Measurements from ENCODE around the gene PGD. TPM values are rescaled to one million over a fixed set of nuclear protein-coding genes. Genes with fewer than 3 reads are reported as not detected.

Gene PGD
- total and polyA plus RNA-seq, 10 of the 15 experiments (the other 5 are each of a cell fraction or from before 2014, with no cell fraction given), result 108 to 262 (median 171) TPM

DNA sequence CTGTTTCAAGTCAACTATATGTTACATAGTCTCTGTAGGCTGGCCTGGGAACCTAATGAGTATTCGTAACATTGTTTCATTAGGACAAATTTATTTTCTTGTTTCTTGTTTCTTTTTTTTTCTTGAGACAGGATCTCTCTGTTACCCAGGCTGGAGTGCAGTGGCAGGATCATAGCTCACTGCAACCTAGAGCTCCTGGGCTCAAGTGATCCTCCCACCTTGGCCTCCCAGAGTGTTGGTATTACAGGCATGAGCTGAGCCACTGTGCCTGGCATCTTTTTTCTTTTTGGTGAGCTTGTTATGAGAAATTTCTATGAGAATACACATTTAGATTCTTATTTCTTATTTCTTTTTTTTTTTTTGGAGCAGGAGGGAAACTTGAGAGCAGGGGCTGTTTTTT lies 38.2 kb downstream of the PGD start (continued):
- TF ChIP-seq, protein P1, sequence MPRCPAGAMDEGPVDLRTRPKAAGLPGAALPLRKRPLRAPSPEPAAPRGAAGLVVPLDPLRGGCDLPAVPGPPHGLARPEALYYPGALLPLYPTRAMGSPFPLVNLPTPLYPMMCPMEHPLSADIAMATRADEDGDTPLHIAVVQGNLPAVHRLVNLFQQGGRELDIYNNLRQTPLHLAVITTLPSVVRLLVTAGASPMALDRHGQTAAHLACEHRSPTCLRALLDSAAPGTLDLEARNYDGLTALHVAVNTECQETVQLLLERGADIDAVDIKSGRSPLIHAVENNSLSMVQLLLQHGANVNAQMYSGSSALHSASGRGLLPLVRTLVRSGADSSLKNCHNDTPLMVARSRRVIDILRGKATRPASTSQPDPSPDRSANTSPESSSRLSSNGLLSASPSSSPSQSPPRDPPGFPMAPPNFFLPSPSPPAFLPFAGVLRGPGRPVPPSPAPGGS (IDR thresholded peaks at IDR 0.05; ENCODE audit: borderline replicate concordance, insufficient read depth, low read depth, low read length, poor library complexity, severe bottlenecking), result no peak
- TF ChIP-seq RBBP5 (conservative IDR thresholded peaks at IDR 0.05) (no peak), CBX5 (IDR thresholded peaks at IDR 0.05; ENCODE audit: low read depth) (no peak), GATAD2B (conservative IDR thresholded peaks at IDR 0.05; ENCODE audit: low read depth) (no peak), ASH2L (IDR thresholded peaks at IDR 0.05; ENCODE audit: borderline replicate concordance, low read depth) (no peak)

DNA sequence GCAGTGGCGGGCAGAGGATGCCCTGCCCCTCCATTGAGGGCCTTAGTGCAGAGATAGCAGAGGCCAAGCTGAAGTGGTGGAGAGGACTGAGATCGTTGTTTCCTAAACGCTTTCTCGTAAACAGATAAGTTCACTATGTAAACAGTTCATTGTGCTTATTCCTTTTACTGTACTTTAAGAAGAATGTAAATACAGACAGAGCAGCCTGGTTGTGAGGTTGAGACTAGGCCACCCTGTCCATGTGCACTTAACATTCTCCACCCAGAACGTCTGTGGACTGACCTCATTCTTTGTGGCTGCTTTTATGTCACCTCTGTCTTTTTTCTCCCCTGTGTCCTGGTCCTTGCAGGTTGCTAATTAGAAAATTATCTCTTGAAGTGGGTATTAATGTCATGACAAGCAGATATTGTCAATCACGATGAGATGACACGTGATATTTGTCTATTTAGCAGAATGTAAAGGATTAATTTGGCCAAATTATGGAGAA lies 39.9 kb downstream of the PGD start:
- Histone ChIP-seq H3K4me1 (ENCODE audit: control insufficient read depth, insufficient read depth, low read length) (peaks cover 3% of the 10 kb centered on the region; the same call in 1 of the 2 replicates), H3K4me3 (no peak overlapping the region), H4K20me1 (ENCODE audit: control insufficient read depth, insufficient read depth) (no peaks in the 10 kb centered on the region), H3K9ac (ENCODE audit: control insufficient read depth, insufficient read depth, low read length) (no peak overlapping the region), H3K27me3 (replicated peaks in 1 of 2; ENCODE audit: control insufficient read depth in 2 of 2, insufficient read depth in 2 of 2, low read length in 1 of 2) (no peaks in the 10 kb centered on the region), H3K9me3 (replicated peaks; ENCODE audit: control insufficient read depth, insufficient read depth, low read length) (no peaks in the 10 kb centered on the region), H2AFZ (ENCODE audit: control insufficient read depth, low read depth, low read length) (no peak overlapping the region), H3K36me3 (ENCODE audit: control insufficient read depth in 2 of 2, insufficient read depth in 2 of 2, low read length in 1 of 2) (no peaks in the 10 kb centered on the region), H3K79me2 (ENCODE audit: control insufficient read depth, insufficient read depth, low read length) (no peaks in the 10 kb centered on the region), H3K4me2 (ENCODE audit: control insufficient read depth, insufficient read depth) (no peak overlapping the region), H3K27ac (ENCODE audit: control insufficient read depth, insufficient read depth) (no peak overlapping the region)
- POLR2A ChIA-PET, result no interaction called here
- TF ChIP-seq LARP7 (IDR thresholded peaks at IDR 0.05) (no peak), POLR2AphosphoS2 (IDR thresholded peaks at IDR 0.05; ENCODE audit: low read depth, low read length) (no peak), SMAD5 (IDR thresholded peaks at IDR 0.05; ENCODE audit: low read depth) (no peak), TBL1XR1 (IDR thresholded peaks at IDR 0.05; ENCODE audit: low read depth, low read length) (no peak), EP300 (IDR thresholded peaks at IDR 0.05; ENCODE audit: borderline replicate concordance in 1 of 2, control insufficient read depth in 1 of 2, low read depth in 2 of 2, low read length in 2 of 2) (no peak), CBFB (IDR thresholded peaks at IDR 0.05; ENCODE audit: low read depth) (no peak), BHLHE40 (IDR thresholded peaks at IDR 0.05; ENCODE audit: borderline replicate concordance in 1 of 2, low read depth in 2 of 2, low read length in 1 of 2) (no peak), NR2F1 (conservative IDR thresholded peaks at IDR 0.05) (no peak), NBN (IDR thresholded peaks at IDR 0.05) (no peak)
- TF ChIP-seq, protein P2, sequence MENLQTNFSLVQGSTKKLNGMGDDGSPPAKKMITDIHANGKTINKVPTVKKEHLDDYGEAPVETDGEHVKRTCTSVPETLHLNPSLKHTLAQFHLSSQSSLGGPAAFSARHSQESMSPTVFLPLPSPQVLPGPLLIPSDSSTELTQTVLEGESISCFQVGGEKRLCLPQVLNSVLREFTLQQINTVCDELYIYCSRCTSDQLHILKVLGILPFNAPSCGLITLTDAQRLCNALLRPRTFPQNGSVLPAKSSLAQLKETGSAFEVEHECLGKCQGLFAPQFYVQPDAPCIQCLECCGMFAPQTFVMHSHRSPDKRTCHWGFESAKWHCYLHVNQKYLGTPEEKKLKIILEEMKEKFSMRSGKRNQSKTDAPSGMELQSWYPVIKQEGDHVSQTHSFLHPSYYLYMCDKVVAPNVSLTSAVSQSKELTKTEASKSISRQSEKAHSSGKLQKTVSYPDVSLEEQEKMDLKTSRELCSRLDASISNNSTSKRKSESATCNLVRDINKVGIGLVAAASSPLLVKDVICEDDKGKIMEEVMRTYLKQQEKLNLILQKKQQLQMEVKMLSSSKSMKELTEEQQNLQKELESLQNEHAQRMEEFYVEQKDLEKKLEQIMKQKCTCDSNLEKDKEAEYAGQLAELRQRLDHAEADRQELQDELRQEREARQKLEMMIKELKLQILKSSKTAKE (IDR thresholded peaks at IDR 0.05; ENCODE audit: low read depth, poor library complexity, severe bottlenecking), result no peak
- TF ChIP-seq, protein P3, sequence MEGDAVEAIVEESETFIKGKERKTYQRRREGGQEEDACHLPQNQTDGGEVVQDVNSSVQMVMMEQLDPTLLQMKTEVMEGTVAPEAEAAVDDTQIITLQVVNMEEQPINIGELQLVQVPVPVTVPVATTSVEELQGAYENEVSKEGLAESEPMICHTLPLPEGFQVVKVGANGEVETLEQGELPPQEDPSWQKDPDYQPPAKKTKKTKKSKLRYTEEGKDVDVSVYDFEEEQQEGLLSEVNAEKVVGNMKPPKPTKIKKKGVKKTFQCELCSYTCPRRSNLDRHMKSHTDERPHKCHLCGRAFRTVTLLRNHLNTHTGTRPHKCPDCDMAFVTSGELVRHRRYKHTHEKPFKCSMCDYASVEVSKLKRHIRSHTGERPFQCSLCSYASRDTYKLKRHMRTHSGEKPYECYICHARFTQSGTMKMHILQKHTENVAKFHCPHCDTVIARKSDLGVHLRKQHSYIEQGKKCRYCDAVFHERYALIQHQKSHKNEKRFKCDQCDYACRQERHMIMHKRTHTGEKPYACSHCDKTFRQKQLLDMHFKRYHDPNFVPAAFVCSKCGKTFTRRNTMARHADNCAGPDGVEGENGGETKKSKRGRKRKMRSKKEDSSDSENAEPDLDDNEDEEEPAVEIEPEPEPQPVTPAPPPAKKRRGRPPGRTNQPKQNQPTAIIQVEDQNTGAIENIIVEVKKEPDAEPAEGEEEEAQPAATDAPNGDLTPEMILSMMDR (IDR thresholded peaks at IDR 0.05 in 2 of 3, conservative IDR thresholded peaks at IDR 0.05 in 1 of 3; ENCODE audit: control insufficient read depth in 2 of 3, extremely low read depth in 1 of 3, insufficient read depth in 1 of 3, low read depth in 3 of 3, low read length in 3 of 3), result no peak
- CTCF ChIA-PET, result interaction anchor here (10.5 kb wide), 1 partner anchor 55 kb away, joined by 292 read pairs; no protein-coding TSS in a partner anchor
- ATAC-seq, result no peak
- SMC1A ChIA-PET (ENCODE audit: uncharacterized antibody, unreplicated experiment), result no interaction called here
- RAD21 ChIA-PET (ENCODE audit: unreplicated experiment), result no interaction called here
- no peak for DNase-seq (ENCODE audit: low read depth, low spot score)
- FAIRE-seq, result no peak
- intact Hi-C loops (cut with micrococcal nuclease; ENCODE audit: unreplicated experiment), result no loop called here
- WGBS (ENCODE audit: insufficient coverage, insufficient replicate concordance, low lambda C conversion rate, missing lambda C conversion rate), result 77% methylated on average over 7 of the region's 7 CpGs
- in situ Hi-C loops (cut with MboI), result loop anchor here (10.0 kb wide), 1 partner anchor 426 kb away; no protein-coding TSS in a partner anchor
- BruUV-seq (replicated peaks), result no TSS peak

Data from GM12878 (cell line).